Measurements from ENCODE around the gene TMEM72.

The TMEM72 gene

DNA sequence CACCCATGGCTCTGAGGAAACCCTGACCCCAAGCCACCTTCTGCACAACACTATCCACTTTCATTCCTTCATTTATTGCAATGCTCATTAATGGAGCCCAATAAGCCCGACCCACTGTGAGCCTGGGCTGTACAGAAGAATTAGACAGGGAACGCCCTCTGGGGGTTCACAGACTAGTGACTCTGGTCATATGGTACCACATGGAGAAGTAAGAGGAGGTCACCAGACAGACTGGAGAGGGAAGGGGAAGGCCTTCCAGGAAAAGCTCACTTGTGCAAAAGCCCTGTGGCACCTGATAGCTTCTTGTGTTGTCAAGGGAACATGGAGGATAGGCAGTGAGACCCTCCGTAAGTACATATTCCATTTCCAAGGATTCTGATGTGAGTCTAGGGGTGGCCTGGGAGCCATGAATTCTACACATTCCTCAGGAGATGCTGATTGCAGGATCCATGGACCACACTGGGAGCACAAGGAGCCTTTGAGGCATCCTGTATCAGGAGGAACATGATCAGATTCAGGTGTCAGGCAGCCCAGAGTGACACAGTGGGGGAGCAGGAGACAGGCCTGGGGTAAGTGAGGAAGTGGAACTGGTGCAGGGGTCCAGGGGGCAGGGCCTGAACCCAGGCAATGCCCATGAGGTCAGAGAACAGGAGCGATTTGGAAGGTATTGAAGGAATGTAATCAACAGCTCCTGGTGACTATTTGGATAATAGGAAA, 19.9 kb downstream of the TMEM72 start:
- POLR2A ChIA-PET (ENCODE audit: low non-redundant PET): no interaction called here
- CTCF ChIA-PET: interaction anchor here (0.5 kb wide), 1 partner anchor 226 kb away, joined by 5 read pairs; no protein-coding TSS in a partner anchor
- DNase-seq (ENCODE audit: low spot score): no peak
- H3K27ac ChIP-seq: no peak overlapping the region
- TF ChIP-seq, protein P1, sequence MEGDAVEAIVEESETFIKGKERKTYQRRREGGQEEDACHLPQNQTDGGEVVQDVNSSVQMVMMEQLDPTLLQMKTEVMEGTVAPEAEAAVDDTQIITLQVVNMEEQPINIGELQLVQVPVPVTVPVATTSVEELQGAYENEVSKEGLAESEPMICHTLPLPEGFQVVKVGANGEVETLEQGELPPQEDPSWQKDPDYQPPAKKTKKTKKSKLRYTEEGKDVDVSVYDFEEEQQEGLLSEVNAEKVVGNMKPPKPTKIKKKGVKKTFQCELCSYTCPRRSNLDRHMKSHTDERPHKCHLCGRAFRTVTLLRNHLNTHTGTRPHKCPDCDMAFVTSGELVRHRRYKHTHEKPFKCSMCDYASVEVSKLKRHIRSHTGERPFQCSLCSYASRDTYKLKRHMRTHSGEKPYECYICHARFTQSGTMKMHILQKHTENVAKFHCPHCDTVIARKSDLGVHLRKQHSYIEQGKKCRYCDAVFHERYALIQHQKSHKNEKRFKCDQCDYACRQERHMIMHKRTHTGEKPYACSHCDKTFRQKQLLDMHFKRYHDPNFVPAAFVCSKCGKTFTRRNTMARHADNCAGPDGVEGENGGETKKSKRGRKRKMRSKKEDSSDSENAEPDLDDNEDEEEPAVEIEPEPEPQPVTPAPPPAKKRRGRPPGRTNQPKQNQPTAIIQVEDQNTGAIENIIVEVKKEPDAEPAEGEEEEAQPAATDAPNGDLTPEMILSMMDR (conservative IDR thresholded peaks at IDR 0.05; ENCODE audit: low read depth): no peak

DNA sequence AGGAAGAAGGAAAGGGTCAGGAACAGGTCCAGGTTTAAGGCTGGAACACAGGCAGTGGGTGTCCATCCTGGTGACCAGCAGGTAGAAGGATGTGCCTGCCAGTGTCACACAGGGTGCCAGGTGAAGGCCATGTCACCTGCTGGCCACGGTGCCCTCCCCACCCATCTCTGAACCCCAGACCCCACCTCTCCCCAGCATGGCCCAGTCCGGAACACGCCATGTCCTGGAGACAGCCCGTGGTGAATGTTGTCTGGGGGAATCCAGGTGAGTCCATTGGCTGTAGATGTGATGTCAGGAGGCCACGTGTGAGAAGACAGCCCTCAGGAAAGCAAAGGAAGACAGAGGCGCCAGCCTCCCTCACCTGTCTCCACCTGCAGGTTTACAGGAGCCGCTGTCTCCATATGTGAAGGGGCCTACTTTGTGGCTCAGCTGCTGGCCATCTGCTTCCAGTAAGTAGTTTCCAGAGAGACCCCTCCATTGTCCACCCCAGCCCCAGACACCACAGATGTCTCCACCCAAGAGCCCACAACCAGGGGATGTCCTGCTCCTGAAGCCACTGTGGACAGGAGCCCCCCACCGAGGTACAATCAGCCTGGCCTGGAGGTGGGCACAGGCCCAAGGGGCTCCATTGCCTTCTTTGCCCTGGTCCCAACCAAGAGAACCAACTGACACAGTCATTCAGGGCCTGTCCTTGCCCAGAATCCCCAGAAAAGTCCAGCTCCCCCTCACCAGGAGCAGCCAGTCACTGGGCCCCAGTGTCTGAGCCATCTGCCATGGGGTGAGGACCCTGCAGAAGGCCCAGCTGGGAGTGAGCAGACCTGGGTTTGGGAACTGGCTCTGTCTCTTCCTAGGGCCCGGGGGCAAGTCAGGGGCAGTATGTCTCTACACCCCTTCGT, 20.7 kb downstream of the TMEM72 start:
- CTCF ChIA-PET: interaction anchor here (0.6 to 2.0 kb wide), 7 partner anchors 10 to 1988 kb away, joined by 3 to 12 read pairs (median 5); partner anchors contain the start of gene DEPP1
- TF ChIP-seq, protein P1 (conservative IDR thresholded peaks at IDR 0.05; ENCODE audit: low read depth): no peak
- DNase-seq (ENCODE audit: low spot score): no peak
- no peak overlapping the region for H3K27ac ChIP-seq
- POLR2A ChIA-PET (ENCODE audit: low non-redundant PET): no interaction called here

DNA sequence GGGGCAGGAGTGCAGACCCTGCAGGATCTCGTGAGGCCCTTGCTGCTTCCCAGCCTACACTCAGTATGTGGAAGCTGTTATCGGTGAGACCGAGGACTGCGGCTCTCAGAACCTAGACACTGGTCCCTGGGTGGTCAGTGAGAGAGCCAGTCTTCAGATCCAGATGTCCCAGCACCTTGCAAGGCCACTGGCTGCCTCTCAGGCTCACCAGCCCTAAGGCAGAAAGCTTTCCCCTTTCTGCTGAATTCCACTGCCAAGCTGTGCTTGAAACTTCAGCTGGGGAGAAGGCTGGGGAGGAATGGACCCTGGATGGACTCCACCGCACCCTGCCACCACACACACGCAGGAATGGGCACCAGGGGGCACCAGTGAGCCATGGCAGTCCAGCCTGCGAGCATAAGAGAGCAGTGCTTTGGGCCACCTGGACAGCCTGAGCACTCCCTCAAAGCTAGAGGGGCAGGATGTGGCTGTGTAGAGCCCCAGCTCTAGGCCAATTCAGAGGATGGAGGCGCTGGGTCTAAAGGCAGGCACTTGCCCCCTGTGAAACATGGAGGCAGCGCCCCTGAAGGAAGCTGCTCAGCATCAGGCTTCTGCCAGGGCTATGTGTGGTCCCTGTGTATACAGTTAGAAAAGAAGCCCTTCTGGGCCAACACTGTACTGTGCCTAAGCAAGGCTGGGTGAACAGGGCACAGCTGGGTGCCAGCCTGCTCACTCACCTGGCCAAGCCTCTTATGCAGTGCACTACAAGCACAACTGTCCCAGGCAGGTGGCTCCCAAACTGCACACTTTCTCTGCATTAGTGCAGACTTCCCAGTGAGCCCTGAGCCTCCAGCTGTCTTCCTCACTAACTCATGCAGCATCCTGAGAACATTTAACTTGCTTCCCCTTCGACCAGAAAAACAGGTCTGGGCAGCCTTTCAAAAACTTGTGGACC, 21.6 kb downstream of the TMEM72 start:
- CTCF ChIA-PET: interaction anchor here (0.5 to 2.0 kb wide), 14 partner anchors 11 to 1989 kb away, joined by 3 to 12 read pairs (median 4); partner anchors contain the start of gene DEPP1
- POLR2A ChIA-PET (ENCODE audit: low non-redundant PET): no interaction called here
- no peak overlapping the region for H3K27ac ChIP-seq
- TF ChIP-seq, protein P1 (conservative IDR thresholded peaks at IDR 0.05; ENCODE audit: low read depth): peak; percentile 83
- DNase-seq (ENCODE audit: low spot score): peak; percentile 45

DNA sequence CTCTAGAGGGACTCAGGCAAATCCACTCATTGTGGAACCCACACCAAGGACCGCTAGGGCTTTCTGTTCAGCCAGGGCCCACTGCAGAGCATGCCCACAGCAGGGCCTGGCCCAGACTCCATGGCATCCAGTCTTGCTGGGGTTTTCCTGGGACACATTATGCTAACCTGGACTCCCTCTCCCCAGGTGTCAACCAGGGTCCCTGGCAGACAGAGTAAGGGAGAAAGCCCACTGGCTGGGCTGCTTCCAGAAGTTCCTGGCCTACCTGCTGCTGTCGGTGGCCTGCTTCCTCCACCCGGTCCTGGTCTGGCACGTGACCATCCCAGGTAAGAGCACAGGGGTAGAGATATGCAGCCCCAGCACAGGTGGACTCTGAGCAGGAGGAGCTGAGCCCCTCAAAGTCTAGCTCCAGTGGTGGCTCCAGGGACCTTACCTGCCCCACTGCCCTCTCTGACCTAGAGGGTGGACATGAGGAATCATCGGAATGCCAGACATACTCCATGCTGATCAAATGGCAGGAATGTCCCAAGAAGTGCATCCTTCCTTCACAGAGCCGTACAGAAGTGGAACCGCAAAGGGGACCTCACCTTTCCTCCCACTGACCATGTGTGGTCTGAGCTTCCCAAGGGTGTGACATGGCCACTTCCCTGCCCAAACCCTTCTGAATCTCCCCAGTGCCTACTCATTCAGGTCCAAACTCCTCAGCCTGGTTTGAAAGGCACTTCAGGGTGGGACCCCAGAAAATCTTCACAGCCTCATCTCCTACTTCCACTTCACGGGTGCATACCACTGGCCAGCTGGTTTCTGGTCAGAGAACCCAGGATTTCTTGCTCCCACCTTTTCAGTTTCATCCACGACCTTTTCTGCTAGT, 22.5 kb downstream of the TMEM72 start:
- no peak overlapping the region for H3K27ac ChIP-seq
- ChIA-PET POLR2A (ENCODE audit: low non-redundant PET) (no interaction called here), CTCF (interaction anchor here (0.5 to 2.0 kb wide), 12 partner anchors 12 to 1233 kb away, joined by 3 to 12 read pairs (median 4); partner anchors contain the start of gene DEPP1)
- no peak for DNase-seq (ENCODE audit: low spot score)
- TF ChIP-seq, protein P1 (conservative IDR thresholded peaks at IDR 0.05; ENCODE audit: low read depth): no peak

DNA sequence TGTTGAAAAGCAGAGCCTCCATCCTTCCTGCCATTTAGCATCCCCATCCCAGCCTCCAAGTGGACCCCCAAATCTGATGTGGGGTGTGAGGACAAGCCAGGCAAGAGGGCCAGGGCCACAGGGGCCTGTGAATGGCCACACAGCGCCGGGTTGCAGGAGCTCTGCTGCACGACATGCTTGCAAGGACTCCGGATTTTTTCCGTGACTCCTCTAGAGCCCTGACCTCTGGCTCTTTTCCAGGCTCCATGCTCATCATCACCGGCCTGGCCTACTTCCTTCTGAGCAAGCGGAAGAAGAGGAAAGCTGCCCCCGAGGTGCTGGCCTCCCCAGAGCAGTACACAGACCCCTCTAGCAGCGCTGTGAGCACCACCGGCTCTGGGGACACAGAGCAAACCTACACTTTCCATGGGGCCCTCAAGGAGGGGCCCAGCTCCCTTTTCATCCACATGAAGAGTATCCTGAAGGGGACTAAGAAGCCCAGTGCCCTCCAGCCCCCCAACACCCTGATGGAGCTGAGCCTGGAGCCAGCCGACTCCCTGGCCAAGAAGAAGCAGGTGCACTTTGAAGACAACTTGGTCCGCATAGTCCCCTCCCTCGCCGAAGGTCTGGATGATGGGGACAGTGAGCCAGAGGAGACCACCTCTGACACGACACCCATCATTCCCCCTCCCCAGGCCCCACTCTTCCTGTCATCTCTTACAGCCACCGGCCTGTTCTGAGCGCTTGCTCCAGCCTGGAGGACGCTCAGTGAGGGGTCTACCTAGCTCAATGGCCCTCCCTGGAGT, 23.5 kb downstream of the TMEM72 start:
- no peak overlapping the region for H3K27ac ChIP-seq
- POLR2A ChIA-PET (ENCODE audit: low non-redundant PET): no interaction called here
- no peak for DNase-seq (ENCODE audit: low spot score)
- CTCF ChIA-PET: no interaction called here
- TF ChIP-seq, protein P1 (conservative IDR thresholded peaks at IDR 0.05; ENCODE audit: low read depth): no peak

All from RWPE1 (cell line).